DOHH2 (cell line): Measurements from ENCODE around the gene TSHZ2.

Source experiments
- CTCF ChIP-seq: fragments of 200-600 bp; sonication (generic); IDR thresholded peaks from one replicate; pipeline ENCODE4 v1.5.1; 2014; ENCODE audit warnings: antibody characterized with exemption, mild to moderate bottlenecking, low read depth, low read length; ENCODE audit not compliant: poor library complexity, severe bottlenecking
- EZH2phosphoT487 ChIP-seq: fragments of 200-600 bp; sonication (generic); IDR thresholded peaks from 2 replicates; pipeline ENCODE4 v1.6.1; 2017; ENCODE audit warnings: borderline replicate concordance, mild to moderate bottlenecking, antibody characterized with exemption, low read length, moderate library complexity, mixed read lengths

- no peak for TF ChIP-seq CTCF
- no peak for TF ChIP-seq EZH2phosphoT487
Measured at GRCh38 chr20:53382263-53382844, 410.2 kb downstream of the TSHZ2 start.
